Fibroblast of peridontal ligament (primary cell): Measurements from ENCODE around the gene TMEFF2.
A peak's percentile ranks its signal among the peaks of the same experiment; 100 is the strongest.
"Not testable (repeated sequence)": the region's sequence is repeated elsewhere in the genome, so short reads cannot be mapped to it uniquely, and the experiment has no call there.

Experiments used
- DNase-seq: peaks from one replicate; pipeline ENCODE4 v3.0.0-alpha.2; 2010; ENCODE audit errors: extremely low read depth

The TMEFF2 gene

GRCh38 chr2:192130312-192130711 lies 64.4 kb downstream of the TMEFF2 start:
- not testable (repeated sequence) for DNase-seq

- DNase-seq: peak; percentile 32
These were observed 66.1 kb downstream of the TMEFF2 start for GRCh38 chr2:192128655-192129054.

- peak; percentile 56 for DNase-seq
These were observed 67.3 kb downstream of the TMEFF2 start for GRCh38 chr2:192127434-192127833.

- DNase-seq: no peak
These were observed 67.8 kb downstream of the TMEFF2 start for GRCh38 chr2:192126912-192127311.

GRCh38 chr2:192126426-192126825 lies 68.3 kb downstream of the TMEFF2 start:
- DNase-seq: no peak

- DNase-seq: peak; percentile 30
These were observed 70.2 kb downstream of the TMEFF2 start for GRCh38 chr2:192124571-192124970.

GRCh38 chr2:192123847-192124246 lies 70.9 kb downstream of the TMEFF2 start:
- peak; percentile 81 for DNase-seq

- no peak for DNase-seq
These were observed 71.8 kb downstream of the TMEFF2 start for GRCh38 chr2:192122946-192123345.

- no peak for DNase-seq
These were observed 72.6 kb downstream of the TMEFF2 start for GRCh38 chr2:192122141-192122540.

GRCh38 chr2:192119536-192119935 lies 75.2 kb downstream of the TMEFF2 start:
- DNase-seq: no peak

GRCh38 chr2:192117705-192118104 lies 77.0 kb downstream of the TMEFF2 start:
- DNase-seq: no peak

GRCh38 chr2:192111536-192111935 lies 83.2 kb downstream of the TMEFF2 start:
- not testable (repeated sequence) for DNase-seq

- no peak for DNase-seq
These were observed 95.0 kb downstream of the TMEFF2 start for GRCh38 chr2:192099742-192100141.

- no peak for DNase-seq
These were observed 95.8 kb downstream of the TMEFF2 start for GRCh38 chr2:192098814-192099491.

GRCh38 chr2:192091476-192091875 lies 103.3 kb downstream of the TMEFF2 start:
- DNase-seq: peak; percentile 17

GRCh38 chr2:192090911-192091310 lies 103.8 kb downstream of the TMEFF2 start:
- DNase-seq: no peak

- DNase-seq: peak; percentile 16
These were observed 107.3 kb downstream of the TMEFF2 start for GRCh38 chr2:192087398-192087958.

- no peak for DNase-seq
These were observed 112.6 kb downstream of the TMEFF2 start for GRCh38 chr2:192082121-192082520.

- DNase-seq: not testable (repeated sequence)
These were observed 114.6 kb downstream of the TMEFF2 start for GRCh38 chr2:192080096-192080495.

GRCh38 chr2:192073878-192074277 lies 120.9 kb downstream of the TMEFF2 start:
- DNase-seq: no peak

GRCh38 chr2:192072778-192073177 lies 122.0 kb downstream of the TMEFF2 start:
- no peak for DNase-seq

GRCh38 chr2:192072261-192072660 lies 122.5 kb downstream of the TMEFF2 start:
- DNase-seq: no peak

GRCh38 chr2:192070099-192070498 lies 124.6 kb downstream of the TMEFF2 start:
- DNase-seq: peak; percentile 41

- no peak for DNase-seq
These were observed 125.3 kb downstream of the TMEFF2 start for GRCh38 chr2:192069417-192069816.
